Measurements from ENCODE around the gene PFKFB1.

Gene PFKFB1

DNA sequence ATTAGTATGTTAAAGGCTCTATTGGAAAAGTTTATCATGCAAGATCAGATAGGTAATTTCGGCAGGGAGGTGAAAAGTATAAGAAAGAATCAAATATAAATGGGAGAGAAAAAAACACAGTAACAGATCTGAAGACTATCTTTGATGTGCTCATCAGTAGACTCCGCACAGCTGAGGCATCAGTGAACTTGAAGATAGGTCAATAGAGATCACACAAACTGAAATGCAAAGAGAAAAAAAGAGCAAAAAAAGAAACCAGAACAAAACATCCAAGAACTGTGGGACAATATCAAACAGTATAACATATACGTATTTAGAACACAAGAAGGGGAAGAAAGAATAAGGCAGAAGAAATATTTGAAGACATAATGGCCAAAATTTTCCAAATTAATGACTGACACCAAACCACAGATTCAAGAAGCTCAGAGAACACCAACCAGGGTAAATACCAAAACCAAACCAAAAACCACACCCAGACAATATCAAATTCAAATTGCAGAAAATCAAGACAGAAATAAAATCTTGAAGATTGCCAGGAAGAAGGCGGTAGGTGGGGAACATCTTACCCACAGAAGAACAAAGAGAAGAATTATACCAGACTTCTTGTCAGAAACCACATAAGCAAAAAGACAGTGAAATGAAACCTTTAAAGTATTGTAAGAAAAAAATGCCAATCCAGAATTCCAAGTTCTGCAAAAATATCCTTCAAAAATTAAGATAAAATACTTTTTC, 29.1 kb downstream of the PFKFB1 start:
- H3K9me3 Mint-ChIP-seq: peaks cover 4% of the 10 kb centered on the region
- H3K27ac Mint-ChIP-seq: no peak overlapping the region
- no peaks in the 10 kb centered on the region for H3K36me3 Mint-ChIP-seq (ENCODE audit: low read depth)
- H3K4me1 Mint-ChIP-seq (ENCODE audit: low read depth): peaks cover 5% of the 10 kb centered on the region
- no peaks in the 10 kb centered on the region for H3K27me3 Mint-ChIP-seq (ENCODE audit: low read depth)
- H3K4me3 Mint-ChIP-seq: no peak overlapping the region

GRCh38 chrX:54961750-54962149, 32.2 kb downstream of the PFKFB1 start:
- H3K36me3 Mint-ChIP-seq (ENCODE audit: low read depth): no peaks in the 10 kb centered on the region
- H3K4me1 Mint-ChIP-seq (ENCODE audit: low read depth): peaks cover 5% of the 10 kb centered on the region
- H3K27ac Mint-ChIP-seq: no peak overlapping the region
- H3K9me3 Mint-ChIP-seq: no peaks in the 10 kb centered on the region
- H3K27me3 Mint-ChIP-seq (ENCODE audit: low read depth): no peaks in the 10 kb centered on the region
- no peak overlapping the region for H3K4me3 Mint-ChIP-seq

- Mint-ChIP-seq H3K36me3 (ENCODE audit: low read depth) (no peaks in the 10 kb centered on the region), H3K27ac (no peak overlapping the region), H3K27me3 (ENCODE audit: low read depth) (no peaks in the 10 kb centered on the region), H3K9me3 (no peaks in the 10 kb centered on the region), H3K4me1 (ENCODE audit: low read depth) (no peaks in the 10 kb centered on the region), H3K4me3 (no peak overlapping the region)
Measured at GRCh38 chrX:54950730-54951375, 43.1 kb downstream of the PFKFB1 start.

GRCh38 chrX:54945224-54945623, 48.8 kb downstream of the PFKFB1 start:
- Mint-ChIP-seq H3K27me3 (ENCODE audit: low read depth) (no peaks in the 10 kb centered on the region), H3K27ac (no peak overlapping the region), H3K36me3 (ENCODE audit: low read depth) (no peaks in the 10 kb centered on the region), H3K4me1 (ENCODE audit: low read depth) (no peaks in the 10 kb centered on the region), H3K9me3 (no peaks in the 10 kb centered on the region), H3K4me3 (no peak overlapping the region)

DNA sequence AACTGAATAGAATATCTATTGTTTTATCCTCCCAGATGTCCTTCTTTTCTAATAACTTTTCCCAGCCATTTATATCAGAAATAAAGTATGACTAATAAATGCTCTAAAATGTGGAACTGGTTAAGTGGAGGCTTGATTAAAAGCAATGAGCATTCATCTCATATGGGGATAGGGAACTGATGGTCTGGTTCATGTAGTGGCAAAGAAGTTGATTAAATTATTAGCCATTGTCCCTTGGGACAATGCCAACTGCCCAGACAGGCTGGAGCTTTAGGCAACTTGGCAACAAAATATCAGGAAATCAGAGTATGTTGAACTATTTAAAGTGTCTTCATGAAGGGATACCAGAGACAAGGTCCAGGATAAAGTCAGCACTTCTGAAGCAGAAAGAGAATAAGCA, 49.2 kb downstream of the PFKFB1 start:
- Mint-ChIP-seq H3K4me3 (no peak overlapping the region), H3K36me3 (ENCODE audit: low read depth) (no peaks in the 10 kb centered on the region), H3K9me3 (no peaks in the 10 kb centered on the region), H3K4me1 (ENCODE audit: low read depth) (no peaks in the 10 kb centered on the region), H3K27ac (no peak overlapping the region), H3K27me3 (ENCODE audit: low read depth) (no peaks in the 10 kb centered on the region)

DNA sequence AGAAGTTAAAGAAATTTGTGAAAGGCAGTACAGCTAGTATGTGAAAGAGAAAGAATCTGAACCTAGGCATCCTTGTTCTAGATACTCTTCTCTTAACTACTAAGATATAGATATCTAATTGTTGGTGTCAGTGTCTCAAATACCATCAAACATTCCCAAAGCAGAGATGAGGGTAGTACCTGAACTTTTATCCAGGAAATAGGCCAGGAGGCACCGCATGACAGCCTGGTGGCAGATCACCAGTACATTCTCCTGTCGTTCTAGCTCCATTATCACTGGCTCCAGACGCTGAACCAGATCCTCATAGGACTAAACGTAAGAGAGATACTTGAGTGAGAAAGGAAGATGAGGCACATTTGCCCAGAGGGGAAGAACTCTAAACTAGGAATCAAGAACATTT, 56.6 kb downstream of the PFKFB1 start:
- H3K27me3 Mint-ChIP-seq (ENCODE audit: low read depth): no peaks in the 10 kb centered on the region
- H3K27ac Mint-ChIP-seq: no peak overlapping the region
- no peaks in the 10 kb centered on the region for H3K36me3 Mint-ChIP-seq (ENCODE audit: low read depth)
- no peak overlapping the region for H3K4me3 Mint-ChIP-seq
- no peaks in the 10 kb centered on the region for H3K4me1 Mint-ChIP-seq (ENCODE audit: low read depth)
- no peaks in the 10 kb centered on the region for H3K9me3 Mint-ChIP-seq

GRCh38 chrX:54935306-54935705, 58.7 kb downstream of the PFKFB1 start:
- H3K27me3 Mint-ChIP-seq (ENCODE audit: low read depth): no peaks in the 10 kb centered on the region
- no peaks in the 10 kb centered on the region for H3K36me3 Mint-ChIP-seq (ENCODE audit: low read depth)
- H3K27ac Mint-ChIP-seq: no peak overlapping the region

DNA sequence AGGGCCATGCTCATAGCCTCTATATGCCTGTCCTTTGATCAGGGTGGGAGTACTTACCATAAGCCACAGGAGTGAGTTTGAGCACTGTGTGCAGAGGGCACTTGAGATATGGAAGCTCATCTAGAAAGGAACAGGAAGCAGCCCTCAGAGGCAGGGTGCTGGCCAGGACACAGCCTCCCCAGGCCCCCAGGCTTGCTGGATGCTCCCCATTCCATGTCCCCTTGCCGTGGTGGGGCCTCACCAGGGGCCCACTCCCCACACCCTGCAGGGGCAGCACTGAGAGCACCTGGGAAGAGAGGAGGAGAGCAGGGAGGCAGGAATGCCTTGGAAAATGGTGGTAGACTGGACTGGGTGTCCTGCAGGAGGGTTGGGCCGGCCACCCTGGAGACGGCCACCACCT, 59.1 kb downstream of the PFKFB1 start:
- no peak overlapping the region for H3K4me3 Mint-ChIP-seq
- H3K27ac Mint-ChIP-seq: no peak overlapping the region
- no peaks in the 10 kb centered on the region for H3K9me3 Mint-ChIP-seq
- H3K4me1 Mint-ChIP-seq (ENCODE audit: low read depth): no peaks in the 10 kb centered on the region
- no peaks in the 10 kb centered on the region for H3K36me3 Mint-ChIP-seq (ENCODE audit: low read depth)
- no peaks in the 10 kb centered on the region for H3K27me3 Mint-ChIP-seq (ENCODE audit: low read depth)

More at GRCh38 chrX:54935306-54935705, 58.7 kb downstream of the PFKFB1 start:
- no peaks in the 10 kb centered on the region for H3K9me3 Mint-ChIP-seq
- no peak overlapping the region for H3K4me3 Mint-ChIP-seq
- no peaks in the 10 kb centered on the region for H3K4me1 Mint-ChIP-seq (ENCODE audit: low read depth)

DNA sequence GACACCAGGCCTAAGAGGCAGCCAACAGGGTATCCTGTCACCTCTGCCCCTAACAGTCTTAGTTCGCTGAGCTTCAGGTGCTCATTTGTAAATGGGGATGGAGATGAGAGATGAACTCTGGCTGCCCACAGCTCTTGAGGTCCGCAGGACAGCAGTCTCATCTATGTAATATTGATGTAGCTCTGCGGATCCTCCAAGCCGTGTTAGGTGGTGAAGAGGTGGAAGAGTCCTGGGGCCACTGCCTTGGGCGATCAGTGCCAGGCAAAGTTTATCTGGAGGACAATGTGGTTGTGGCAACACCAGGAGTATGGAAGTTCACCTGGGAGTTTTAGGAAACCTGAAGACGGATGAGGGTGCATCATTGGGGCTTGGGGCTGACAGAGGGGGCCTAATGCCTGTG, 59.9 kb downstream of the PFKFB1 start:
- no peaks in the 10 kb centered on the region for H3K4me1 Mint-ChIP-seq (ENCODE audit: low read depth)
- no peaks in the 10 kb centered on the region for H3K27me3 Mint-ChIP-seq (ENCODE audit: low read depth)
- no peaks in the 10 kb centered on the region for H3K9me3 Mint-ChIP-seq
- no peaks in the 10 kb centered on the region for H3K36me3 Mint-ChIP-seq (ENCODE audit: low read depth)
- H3K4me3 Mint-ChIP-seq: no peak overlapping the region
- H3K27ac Mint-ChIP-seq: no peak overlapping the region

DNA sequence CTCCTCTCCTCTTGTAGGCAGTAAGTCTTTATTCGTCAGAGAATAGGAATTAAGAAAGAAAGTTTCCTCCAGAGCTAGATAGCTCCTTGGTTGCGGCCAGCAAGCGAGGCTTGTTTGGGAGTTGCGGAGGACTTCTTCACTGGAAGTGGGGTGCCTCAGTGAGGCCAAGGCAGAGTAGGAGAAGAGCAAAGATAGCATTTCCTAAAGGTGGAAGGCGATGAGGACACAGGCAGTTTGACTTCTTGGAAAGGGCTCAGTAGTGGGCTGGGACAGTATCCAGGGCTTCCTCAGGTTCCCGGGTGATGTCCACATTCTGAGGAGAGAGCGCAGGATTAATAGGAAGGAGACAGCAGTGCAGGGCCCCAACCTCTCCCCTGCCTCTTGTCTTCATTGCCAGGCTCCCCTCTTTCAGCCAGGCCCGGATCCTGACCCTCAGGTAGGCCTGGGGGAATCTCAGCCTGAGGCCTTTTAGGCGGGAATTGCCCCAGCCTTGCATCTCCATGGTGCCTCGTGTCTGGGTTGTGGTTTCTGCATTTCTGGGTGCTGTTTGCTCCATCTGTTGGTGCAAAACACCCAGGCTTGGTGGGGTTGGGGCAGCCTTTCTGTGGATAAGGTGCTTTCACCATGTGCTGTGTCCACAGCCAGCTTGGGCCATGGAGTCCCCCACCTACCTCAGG, 60.7 kb downstream of the PFKFB1 start:
- Mint-ChIP-seq H3K4me3 (no peak overlapping the region), H3K36me3 (ENCODE audit: low read depth) (no peaks in the 10 kb centered on the region), H3K27me3 (ENCODE audit: low read depth) (no peaks in the 10 kb centered on the region), H3K9me3 (no peaks in the 10 kb centered on the region), H3K27ac (no peak overlapping the region), H3K4me1 (ENCODE audit: low read depth) (no peaks in the 10 kb centered on the region)

DNA sequence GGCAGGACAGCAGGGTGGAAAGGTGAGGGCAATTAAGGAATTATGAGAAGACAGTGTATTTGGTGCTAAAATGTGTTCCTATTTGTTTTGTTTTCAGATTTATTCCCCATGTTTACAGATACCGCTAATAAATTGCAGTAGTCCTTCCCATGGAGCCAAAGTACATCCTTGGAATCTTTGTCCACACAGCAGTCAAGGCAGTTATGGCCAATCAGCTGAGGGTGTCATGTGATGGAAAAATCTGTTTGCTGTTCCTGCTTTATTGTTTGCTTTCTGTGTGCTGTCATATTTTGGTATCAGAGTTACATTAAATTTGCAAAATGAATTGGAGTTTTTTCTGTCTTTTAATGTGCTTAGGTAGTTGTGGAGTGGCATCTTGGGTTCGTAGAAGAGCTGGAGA, 62.9 kb downstream of the PFKFB1 start:
- no peaks in the 10 kb centered on the region for H3K4me1 Mint-ChIP-seq (ENCODE audit: low read depth)
- no peaks in the 10 kb centered on the region for H3K9me3 Mint-ChIP-seq
- H3K27me3 Mint-ChIP-seq (ENCODE audit: low read depth): no peaks in the 10 kb centered on the region
- no peaks in the 10 kb centered on the region for H3K36me3 Mint-ChIP-seq (ENCODE audit: low read depth)
- no peak overlapping the region for H3K27ac Mint-ChIP-seq
- H3K4me3 Mint-ChIP-seq: no peak overlapping the region

GRCh38 chrX:54930291-54931049, 63.5 kb downstream of the PFKFB1 start:
- no peaks in the 10 kb centered on the region for H3K27me3 Mint-ChIP-seq (ENCODE audit: low read depth)
- no peaks in the 10 kb centered on the region for H3K9me3 Mint-ChIP-seq

DNA sequence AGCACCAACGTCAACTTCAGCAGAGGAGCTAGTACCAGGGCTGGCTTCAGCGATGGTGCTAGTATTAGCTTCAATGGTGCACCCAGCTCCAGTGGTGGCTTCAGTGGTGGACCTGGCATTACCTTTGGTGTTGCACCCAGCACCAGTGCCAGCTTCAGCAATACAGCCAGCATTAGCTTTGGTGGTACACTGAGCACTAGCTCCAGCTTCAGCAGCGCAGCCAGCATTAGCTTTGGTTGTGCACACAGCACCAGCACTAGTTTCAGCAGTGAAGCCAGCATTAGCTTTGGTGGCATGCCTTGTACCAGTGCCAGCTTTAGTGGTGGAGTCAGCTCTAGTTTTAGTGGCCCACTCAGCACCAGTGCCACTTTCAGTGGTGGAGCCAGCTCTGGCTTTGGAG, 65.1 kb downstream of the PFKFB1 start:
- Mint-ChIP-seq H3K36me3 (ENCODE audit: low read depth) (no peaks in the 10 kb centered on the region), H3K27ac (no peak overlapping the region), H3K4me3 (no peak overlapping the region), H3K9me3 (no peaks in the 10 kb centered on the region), H3K27me3 (ENCODE audit: low read depth) (no peaks in the 10 kb centered on the region), H3K4me1 (ENCODE audit: low read depth) (no peaks in the 10 kb centered on the region)

More at GRCh38 chrX:54930291-54931049, 63.5 kb downstream of the PFKFB1 start:
- Mint-ChIP-seq H3K36me3 (ENCODE audit: low read depth) (no peaks in the 10 kb centered on the region), H3K27ac (no peak overlapping the region), H3K4me3 (no peak overlapping the region), H3K4me1 (ENCODE audit: low read depth) (no peaks in the 10 kb centered on the region)

DNA sequence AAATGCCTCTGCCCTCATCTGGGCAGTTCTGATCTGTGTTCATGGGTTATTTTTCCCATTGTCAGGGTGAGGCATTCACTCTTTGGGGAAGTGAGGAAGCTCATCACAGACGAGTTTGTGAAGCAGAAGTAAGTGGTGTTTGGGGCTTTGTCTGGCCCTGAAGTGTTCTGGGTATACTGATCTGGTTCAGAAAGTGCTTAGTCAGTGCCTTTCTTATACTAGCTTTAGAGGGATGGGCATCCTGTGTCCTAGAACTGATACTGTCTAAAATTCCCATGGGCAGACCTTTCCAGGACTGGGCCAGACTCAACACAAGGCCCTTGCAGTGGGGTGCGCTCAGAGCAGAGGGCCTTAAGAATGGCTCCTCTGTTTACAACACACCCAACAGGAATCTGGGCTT, 67.0 kb downstream of the PFKFB1 start:
- Mint-ChIP-seq H3K4me1 (ENCODE audit: low read depth) (no peaks in the 10 kb centered on the region), H3K9me3 (no peaks in the 10 kb centered on the region), H3K4me3 (no peak overlapping the region), H3K36me3 (ENCODE audit: low read depth) (no peaks in the 10 kb centered on the region), H3K27ac (no peak overlapping the region), H3K27me3 (ENCODE audit: low read depth) (no peaks in the 10 kb centered on the region)
